ENCODE measurements around the gene RPP14. TPM values are rescaled to one million over a fixed set of nuclear protein-coding genes. Genes with fewer than 3 reads are reported as not detected.

Gene RPP14
- total RNA-seq, 1 experiment from 2014 or later: 22.4 TPM

DNA sequence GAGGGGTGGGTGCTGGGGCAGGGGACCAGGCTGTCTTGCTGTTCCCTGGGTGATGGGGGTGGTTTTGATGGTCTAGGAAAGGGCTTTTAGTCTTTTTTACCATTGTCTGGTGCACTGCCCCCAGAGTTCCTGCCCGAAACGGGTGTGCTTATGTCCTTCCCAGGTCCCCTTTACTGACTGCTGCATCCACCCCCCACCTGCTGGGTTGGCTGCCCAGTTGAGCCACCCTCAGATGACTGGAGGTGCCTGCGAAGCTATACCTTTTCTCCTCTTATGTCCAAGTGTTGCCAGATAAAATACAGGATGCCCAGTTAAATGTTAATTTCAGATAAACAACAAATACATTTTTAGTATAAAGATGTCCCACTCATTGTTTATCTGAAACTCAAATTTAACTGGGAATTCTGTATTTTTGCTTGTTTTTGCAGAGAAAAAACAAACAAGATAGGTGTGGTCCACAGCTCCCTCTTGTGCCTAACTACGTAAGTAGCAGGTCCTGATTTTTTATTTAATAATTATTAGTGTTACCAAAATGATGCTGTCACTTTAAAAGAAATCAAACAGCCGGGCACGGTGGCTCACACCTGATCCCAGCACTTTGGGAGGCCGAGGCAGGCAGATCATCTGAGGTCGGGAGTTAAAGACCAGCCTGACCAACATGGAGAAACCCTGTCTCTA is 6.1 kb upstream of the RPP14 start:
- Histone ChIP-seq H3K9ac (ENCODE audit: low read length) (no peak overlapping the region), H4K20me1 (ENCODE audit: insufficient read depth) (no peaks in the 10 kb centered on the region), H3K36me3 (ENCODE audit: control insufficient read depth in 1 of 2, insufficient read depth in 2 of 2, low read length in 2 of 2) (no peaks in the 10 kb centered on the region), H3K9me2 (ENCODE audit: insufficient read depth) (no peaks in the 10 kb centered on the region), H3K4me1 (ENCODE audit: control insufficient read depth in 1 of 2, insufficient read depth in 2 of 2, low read length in 2 of 2) (no peaks in the 10 kb centered on the region), H3K27me3 (ENCODE audit: insufficient read depth, low read length) (no peaks in the 10 kb centered on the region), H3K79me2 (ENCODE audit: insufficient read depth, low read length) (no peaks in the 10 kb centered on the region), H3K27ac (ENCODE audit: low read depth, low read length) (no peak overlapping the region), H3K4me3 (replicated peaks in 1 of 2; ENCODE audit: low read depth in 1 of 2, low read length in 2 of 2) (no peak overlapping the region), H3K4me2 (ENCODE audit: low read length) (peak overlapping the region; percentile 28; the same call in 1 of the 2 replicates), H2AFZ (ENCODE audit: low read depth, low read length, poor library complexity, severe bottlenecking) (no peak overlapping the region), H3K9me3 (ENCODE audit: control insufficient read depth in 1 of 2, insufficient read depth in 1 of 2, low read depth in 1 of 2, low read length in 2 of 2) (no peaks in the 10 kb centered on the region)
- intact Hi-C loops (cut with micrococcal nuclease): loop anchor here (1.0 to 10.0 kb wide), 2 partner anchors 113 to 335 kb away; no protein-coding TSS in a partner anchor
- ChIA-PET RAD21 (ENCODE audit: low non-redundant PET in 1 of 2, low total read pairs in 2 of 2, uncharacterized antibody in 2 of 2, unreplicated experiment in 2 of 2) (interaction anchor here (0.7 to 2.4 kb wide), 5 partner anchors 28 to 122 kb away, joined by 3 to 25 read pairs (median 4); no protein-coding TSS in a partner anchor), POLR2A (interaction anchor here (1.2 kb wide), 1 partner anchor 112 kb away, joined by 3 read pairs; no protein-coding TSS in a partner anchor), CTCF (interaction anchor here (0.8 to 8.2 kb wide), 9 partner anchors 8 to 338 kb away, joined by 3 to 116 read pairs (median 5); no protein-coding TSS in a partner anchor)
- ATAC-seq (peak; percentile 79), DNase-seq (ENCODE audit: low read depth, low spot score) (no peak)
- no TSS peak for BruUV-seq (replicated peaks)
- TF ChIP-seq POLR2A (IDR thresholded peaks at IDR 0.05; ENCODE audit: borderline replicate concordance, extremely low read depth, insufficient read depth, insufficient read length) (no peak), RAD21 (IDR thresholded peaks at IDR 0.05; ENCODE audit: low read depth) (peak; percentile 93), EGR1 (IDR thresholded peaks at IDR 0.05; ENCODE audit: low read depth) (no peak), SIN3A (IDR thresholded peaks at IDR 0.05; ENCODE audit: low read depth) (no peak), ZNF274 (IDR thresholded peaks at IDR 0.05; ENCODE audit: low read depth, low read length) (no peak), EZH2 (IDR thresholded peaks at IDR 0.05) (no peak), EZH2phosphoT487 (IDR thresholded peaks at IDR 0.05; ENCODE audit: borderline replicate concordance) (no peak)
- TF ChIP-seq, protein P1, sequence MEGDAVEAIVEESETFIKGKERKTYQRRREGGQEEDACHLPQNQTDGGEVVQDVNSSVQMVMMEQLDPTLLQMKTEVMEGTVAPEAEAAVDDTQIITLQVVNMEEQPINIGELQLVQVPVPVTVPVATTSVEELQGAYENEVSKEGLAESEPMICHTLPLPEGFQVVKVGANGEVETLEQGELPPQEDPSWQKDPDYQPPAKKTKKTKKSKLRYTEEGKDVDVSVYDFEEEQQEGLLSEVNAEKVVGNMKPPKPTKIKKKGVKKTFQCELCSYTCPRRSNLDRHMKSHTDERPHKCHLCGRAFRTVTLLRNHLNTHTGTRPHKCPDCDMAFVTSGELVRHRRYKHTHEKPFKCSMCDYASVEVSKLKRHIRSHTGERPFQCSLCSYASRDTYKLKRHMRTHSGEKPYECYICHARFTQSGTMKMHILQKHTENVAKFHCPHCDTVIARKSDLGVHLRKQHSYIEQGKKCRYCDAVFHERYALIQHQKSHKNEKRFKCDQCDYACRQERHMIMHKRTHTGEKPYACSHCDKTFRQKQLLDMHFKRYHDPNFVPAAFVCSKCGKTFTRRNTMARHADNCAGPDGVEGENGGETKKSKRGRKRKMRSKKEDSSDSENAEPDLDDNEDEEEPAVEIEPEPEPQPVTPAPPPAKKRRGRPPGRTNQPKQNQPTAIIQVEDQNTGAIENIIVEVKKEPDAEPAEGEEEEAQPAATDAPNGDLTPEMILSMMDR (IDR thresholded peaks at IDR 0.05 in 2 of 3, conservative IDR thresholded peaks at IDR 0.05 in 1 of 3; ENCODE audit: borderline replicate concordance in 1 of 3, insufficient read depth in 1 of 3, low read depth in 2 of 3, low read length in 2 of 3): peak; percentile 52 to 93 (median 64)
- TF ChIP-seq, protein P2, sequence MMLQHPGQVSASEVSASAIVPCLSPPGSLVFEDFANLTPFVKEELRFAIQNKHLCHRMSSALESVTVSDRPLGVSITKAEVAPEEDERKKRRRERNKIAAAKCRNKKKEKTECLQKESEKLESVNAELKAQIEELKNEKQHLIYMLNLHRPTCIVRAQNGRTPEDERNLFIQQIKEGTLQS (IDR thresholded peaks at IDR 0.05): no peak
- TF ChIP-seq, protein P3, sequence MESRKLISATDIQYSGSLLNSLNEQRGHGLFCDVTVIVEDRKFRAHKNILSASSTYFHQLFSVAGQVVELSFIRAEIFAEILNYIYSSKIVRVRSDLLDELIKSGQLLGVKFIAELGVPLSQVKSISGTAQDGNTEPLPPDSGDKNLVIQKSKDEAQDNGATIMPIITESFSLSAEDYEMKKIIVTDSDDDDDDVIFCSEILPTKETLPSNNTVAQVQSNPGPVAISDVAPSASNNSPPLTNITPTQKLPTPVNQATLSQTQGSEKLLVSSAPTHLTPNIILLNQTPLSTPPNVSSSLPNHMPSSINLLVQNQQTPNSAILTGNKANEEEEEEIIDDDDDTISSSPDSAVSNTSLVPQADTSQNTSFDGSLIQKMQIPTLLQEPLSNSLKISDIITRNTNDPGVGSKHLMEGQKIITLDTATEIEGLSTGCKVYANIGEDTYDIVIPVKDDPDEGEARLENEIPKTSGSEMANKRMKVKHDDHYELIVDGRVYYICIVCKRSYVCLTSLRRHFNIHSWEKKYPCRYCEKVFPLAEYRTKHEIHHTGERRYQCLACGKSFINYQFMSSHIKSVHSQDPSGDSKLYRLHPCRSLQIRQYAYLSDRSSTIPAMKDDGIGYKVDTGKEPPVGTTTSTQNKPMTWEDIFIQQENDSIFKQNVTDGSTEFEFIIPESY (IDR thresholded peaks at IDR 0.05; ENCODE audit: extremely low read depth, insufficient replicate concordance, low read length): no peak

Data from HCT116 (cell line).